Right kidney (tissue), 1 donor: Measurements from ENCODE around the gene OXER1.
A peak's percentile ranks its signal among the peaks of the same experiment; 100 is the strongest.
"Not testable (repeated sequence)": the region's sequence is repeated elsewhere in the genome, so short reads cannot be mapped to it uniquely, and the experiment has no call there.

Experiments
- DNase-seq: peaks from one replicate; pipeline ENCODE4 v3.0.0-alpha.2; 2016

OXER1 gene

DNA sequence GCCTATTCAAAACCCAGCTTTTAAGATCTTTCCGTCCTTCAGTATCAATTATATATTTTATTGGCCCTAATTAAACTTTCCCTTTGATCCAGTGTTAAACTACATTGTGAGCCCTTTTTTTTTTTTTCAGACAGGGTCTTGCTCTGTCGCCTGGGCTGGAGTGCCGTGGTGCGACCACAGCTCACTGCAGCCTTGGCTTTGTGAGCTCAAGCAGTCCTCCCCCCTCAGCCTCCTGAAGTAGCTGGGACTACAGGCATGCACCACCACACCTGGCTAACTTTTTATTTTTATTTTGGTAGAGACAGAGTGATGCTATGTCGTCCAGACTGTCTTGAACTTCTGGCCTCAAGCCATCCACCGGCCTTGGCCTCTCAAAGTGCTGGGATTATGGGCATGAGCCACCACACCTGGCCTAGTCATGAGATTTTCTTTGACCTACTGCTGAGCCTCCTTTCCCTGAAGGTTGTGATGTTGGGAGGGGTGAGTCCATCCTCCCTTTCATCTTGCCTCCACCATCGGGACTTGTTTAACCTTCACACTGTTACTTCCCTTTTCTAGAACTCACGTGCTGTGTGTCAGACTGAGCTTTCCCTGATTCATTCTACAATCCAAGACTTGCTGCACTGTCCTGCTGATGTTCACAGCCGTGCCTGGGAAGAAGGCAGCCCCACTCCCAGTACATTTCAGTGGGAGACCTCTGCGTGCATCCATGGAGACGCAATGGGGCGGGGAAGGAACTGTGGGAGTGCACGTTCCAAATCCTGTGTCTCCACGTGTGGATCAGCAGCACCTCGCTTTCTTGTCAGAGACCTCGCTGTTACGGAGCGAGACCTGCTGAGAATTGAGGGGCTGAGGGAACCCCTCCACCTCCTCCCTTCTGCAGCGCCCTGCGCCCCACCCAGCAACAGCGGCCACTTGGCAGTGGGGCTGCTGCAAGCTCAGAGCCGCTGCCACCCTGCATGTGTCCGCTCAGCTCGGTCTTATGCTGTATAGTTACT is 10.8 kb downstream of the OXER1 start:
- no peak for DNase-seq

DNA sequence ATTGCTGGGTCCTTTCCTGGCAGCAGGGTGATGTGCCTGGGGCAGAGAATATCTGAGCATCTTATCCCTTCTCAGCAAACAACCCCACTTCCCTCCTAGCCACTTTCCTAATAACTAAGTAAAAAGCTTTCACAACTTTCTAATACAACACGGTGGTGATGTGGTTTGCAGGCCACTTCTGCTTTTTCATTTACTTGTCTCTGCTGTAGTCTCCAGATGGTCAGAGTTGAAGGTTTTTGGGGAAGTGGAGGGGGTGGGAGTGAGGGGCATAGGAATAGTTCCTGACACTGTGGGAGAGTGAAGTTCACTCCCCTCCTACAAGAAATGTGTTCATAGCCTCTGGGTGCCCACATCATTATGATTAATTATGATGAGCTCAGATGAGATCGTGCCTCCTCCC is 11.6 kb downstream of the OXER1 start:
- no peak for DNase-seq

DNA sequence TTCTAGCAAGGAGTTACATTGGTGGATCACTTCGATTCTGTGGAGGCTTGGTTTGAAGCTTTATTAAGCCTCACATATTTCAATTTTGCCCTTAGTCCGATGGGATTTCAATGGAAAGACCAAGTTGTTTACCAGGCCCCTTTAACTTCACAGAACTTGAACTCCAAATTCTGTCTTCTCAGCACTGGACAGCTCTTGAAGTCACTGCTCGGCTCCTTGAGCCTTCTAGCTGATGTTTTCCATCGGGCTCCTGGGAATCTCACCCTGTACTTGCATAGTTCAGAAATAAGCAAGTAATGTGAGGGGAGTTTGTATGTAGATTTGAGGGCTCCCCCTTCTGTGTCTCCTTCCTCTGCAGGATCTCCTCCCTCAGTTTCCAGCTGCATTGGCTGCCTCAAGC is 15.1 kb downstream of the OXER1 start:
- no peak for DNase-seq

DNA sequence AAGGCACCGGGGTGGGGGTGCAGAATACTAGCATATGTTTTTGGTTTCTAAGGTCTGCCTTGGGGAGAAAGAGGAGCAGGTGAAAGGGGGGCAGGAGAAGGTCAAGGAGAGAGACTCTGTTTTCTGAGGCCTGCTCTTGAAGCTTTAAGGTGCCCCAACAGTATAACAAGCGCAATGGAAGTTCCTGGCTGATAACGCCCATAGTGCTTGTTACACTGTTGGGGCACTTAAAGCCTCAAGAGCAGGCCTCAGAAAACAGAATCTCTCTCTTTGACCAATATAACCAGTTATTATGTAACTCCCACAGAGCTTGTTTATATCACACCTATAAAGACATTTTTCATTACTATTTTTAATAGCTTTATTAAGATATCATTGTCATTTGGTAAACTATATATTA is 16.5 kb downstream of the OXER1 start:
- no peak for DNase-seq

DNA sequence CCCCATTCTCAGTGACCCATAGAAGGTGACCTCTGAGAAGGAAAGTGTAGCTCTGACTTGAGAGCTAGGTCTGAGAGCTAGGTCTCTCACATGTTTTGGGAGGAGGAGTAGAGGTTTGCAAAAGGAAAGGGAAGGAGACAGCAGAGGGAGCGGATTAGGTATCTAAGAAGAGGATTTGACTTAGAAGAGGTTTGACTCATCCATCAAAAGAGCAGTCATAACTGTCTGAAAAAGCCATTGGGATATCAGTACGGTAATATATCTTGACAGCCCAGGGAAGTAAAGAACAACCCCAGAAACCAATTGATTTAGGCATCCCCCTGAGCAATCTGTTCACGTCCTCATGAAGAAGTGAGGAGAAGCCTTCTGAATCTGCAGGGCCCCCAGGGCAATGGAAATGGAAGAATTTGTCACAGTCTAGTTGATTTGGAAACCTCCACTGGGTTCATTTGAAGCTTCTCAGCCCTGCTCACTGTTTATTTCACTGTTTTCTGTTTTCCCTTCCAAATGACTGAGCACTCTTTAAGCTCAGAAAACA is 19.3 kb downstream of the OXER1 start:
- no peak for DNase-seq

DNA sequence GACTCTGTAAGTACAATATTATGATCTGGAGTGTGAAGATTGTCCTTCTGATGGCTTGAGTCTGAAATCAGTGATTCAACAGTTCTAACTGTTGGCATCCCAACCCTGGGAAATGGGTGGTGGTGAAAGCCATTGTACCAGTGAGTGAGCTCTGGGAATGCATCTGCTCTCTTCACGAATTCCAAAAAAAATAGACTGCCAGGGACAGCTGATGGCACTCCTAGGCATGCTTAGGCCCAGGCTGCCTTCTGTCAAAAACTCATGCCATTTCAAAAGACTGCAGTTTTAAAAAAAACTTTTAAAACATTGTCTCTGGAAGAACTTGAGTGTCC is 20.3 kb downstream of the OXER1 start:
- no peak for DNase-seq

DNA sequence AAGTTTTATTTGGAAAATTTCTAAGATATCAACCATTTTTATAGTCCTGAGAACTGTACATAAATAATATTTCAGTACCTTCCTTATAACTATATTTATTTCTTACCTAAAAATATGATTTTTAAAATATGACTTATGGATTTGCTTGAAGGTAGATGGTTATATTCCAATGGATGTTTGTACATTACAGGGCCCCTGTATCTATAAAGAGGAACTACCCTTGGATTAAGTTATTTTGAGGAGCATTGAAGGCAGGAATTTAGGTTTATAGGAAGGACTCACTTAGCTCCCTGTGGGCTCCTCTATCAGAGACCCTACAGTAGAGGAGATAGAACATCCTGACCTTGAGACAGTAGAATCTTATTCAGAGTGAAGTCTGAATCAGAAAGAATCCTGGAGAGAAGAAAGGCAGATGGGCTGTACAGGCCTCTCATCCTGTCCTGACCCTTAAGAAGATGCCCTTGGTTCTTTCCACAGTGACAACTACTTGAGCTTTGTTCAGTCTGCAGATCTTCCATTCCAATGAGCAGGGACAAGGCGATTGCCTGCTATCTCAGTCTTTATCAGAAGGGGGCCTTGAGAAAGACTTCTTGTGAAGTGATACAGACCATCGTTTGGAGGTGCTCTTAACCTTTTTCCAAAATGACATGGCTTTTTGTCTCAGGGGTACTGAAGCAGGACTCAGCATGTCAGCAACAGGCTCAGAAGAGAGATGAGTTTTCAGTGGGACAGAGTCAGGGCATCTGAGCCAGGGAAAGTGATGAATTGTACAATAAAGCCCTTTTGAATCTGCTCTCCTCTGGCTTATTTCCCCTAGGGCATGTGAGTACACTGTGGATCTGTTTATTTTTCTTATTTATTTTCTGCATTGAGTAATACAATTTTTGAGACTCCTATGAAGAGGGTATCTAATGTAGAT is 20.9 kb downstream of the OXER1 start:
- no peak for DNase-seq

DNA sequence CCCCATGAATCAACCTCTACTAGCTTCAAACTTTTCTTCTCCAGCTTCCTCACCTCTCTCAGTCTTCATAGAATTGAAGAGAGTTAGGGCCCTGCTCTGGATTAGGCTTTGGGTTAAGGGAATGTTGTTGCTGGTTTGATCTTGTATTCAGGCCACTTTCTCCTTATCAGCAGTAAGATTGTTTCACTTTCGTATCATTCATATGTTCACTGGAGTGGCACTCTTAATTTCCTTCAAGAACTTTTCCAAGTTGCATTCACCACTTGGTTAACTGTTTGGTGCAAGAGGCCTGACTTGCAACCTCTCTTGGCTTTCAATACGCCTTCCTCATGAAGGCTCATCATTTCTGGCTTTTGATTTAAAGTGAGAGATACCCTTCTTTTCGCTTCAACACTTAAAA is 22.8 kb downstream of the OXER1 start:
- DNase-seq = no peak

DNA sequence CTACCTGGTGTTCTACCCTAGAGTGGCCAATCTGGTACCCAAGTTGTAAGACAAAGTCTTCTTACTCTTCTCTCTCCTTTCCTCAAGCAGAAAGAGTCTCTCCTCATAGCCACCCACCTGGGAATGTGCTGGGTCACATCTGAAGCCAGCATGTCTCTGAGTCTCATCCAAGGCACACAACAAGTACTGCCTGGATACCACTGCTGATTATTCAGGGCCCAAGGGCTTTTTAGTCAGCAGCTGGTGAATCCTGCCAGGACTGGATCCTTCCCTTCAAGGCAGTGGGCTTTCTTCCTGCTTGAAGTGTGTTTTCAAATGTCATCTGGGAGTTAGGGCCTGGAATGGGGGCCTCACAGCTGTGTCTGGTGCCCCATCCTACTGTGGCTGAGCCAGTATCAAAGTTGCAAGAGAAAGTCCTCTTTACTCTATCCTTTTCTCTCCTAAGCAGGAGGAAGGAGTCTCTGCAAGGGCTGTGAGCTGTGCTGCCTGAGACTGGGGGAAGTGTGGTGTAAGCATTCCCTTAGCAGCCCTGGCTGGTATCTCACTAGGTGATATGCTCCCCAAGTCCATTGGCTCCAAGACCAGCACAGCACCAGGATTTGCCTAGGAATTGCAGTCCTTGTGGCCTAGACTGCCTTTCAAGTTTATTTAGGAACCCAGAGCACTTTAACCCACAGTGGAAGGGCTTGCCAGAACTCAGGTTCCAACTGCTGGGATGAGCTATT is 27.2 kb downstream of the OXER1 start:
- DNase-seq = no peak

DNA sequence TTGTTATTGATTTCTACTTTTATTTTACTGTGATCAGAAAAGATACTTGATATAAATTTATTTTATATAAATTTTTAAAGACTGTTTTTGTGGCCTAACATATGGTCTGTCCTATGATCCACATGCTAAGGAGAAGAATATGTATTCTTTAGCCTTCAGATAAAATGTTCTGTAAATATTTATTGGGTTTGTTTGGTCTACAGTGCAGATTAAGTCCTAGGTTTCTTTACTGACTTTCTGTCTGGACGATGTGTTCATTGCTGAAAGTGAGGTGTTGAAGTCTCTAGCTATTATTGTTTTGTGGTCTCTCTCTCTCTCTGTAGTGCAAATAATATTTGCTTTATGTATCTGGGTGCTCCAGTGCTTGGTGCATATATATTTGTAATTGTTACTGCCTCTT is 30.1 kb downstream of the OXER1 start:
- no peak for DNase-seq

DNA sequence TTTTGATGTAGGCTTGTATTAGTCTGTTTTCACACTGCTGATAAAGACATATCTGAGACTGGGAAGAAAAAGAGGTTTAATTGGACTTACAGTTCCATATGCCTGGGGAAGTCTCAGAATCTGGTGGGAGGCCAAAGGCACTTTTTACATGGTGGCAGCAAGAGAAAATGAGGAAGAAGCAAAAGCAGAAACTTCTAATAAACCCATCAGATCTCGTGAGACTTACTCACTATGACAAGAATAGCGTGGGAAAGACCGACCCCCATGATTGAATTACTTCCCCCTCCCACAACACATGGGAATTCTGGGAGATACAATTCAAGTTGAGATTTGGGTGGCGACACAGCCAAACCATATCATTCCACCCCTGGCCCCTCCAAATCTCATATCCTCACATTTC is 32.6 kb downstream of the OXER1 start:
- DNase-seq = not testable (repeated sequence)

DNA sequence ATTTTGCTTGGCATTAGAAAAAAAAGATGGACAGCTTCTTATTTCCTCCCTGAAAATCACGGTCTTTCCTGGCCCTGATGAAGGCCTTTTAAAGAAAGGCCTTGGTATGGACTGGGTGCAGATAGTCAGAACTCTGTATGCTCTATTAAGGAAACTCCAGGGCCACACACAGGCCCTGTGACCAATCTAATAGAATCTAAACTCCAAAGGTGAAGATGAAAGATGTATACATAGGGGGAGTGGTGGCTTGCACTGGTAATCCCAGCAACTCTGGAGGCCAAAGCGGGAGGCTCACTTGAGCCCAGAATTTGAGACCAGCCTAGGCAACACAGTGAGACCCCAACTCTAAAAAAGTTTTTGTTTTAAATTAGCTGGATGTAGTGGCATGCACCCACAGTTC is 37.3 kb downstream of the OXER1 start:
- DNase-seq = no peak

DNA sequence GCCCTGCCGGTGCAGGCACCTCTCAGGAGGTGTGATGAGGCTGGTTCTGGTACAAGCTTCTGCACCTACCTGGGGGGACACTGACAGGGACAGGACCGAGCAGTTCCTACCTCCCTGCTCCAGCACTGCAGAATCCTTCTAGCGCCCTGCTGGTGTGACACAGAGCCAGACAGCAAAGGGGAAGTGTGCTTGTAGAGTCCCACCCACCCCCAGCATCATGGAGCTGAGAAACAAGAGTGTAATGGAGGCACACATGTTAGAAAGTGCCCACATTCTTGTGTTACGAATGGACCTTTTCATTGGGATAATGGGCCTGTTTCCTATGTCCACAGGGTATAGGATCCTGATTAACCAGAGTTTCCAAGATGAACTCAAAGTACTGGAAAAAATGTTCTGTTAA is 38.3 kb downstream of the OXER1 start:
- no peak for DNase-seq

DNA sequence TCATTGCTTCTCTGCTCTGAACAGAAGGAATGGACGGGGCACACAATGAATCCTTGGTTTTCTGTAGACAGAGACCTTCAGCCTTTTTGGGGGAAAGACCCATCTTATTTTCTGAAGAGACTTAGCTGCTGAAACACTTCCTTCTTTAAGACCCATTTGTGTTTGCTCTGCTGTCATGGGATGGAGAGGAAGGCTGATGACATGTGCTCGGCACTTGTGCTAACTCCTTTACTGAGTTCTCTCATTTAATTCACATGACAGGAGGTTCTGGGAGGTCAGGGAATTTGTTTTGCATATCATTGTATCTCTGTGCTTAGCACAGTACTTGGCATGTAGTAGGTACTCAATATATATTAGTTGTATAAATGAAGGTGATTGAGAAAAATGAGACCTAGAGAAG is 39.0 kb downstream of the OXER1 start:
- no peak for DNase-seq

DNA sequence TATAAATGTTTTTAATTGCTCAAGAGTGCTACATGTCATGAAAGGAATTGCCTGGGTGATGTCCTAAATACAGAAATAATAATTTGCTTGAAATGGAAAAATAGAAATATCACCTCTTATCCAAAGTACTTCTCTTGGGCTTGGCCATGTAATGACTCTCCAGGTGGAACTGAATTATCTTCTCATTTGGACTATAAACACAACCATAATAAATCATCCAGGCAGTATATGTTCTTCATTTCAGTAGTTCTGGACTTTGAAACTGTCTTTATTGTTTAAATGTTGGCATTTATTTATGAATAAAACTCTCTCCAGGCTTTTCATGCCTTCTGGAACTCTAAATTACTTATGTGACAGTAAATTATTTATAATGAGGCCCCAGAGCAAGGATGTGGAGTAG is 40.5 kb downstream of the OXER1 start:
- no peak for DNase-seq

DNA sequence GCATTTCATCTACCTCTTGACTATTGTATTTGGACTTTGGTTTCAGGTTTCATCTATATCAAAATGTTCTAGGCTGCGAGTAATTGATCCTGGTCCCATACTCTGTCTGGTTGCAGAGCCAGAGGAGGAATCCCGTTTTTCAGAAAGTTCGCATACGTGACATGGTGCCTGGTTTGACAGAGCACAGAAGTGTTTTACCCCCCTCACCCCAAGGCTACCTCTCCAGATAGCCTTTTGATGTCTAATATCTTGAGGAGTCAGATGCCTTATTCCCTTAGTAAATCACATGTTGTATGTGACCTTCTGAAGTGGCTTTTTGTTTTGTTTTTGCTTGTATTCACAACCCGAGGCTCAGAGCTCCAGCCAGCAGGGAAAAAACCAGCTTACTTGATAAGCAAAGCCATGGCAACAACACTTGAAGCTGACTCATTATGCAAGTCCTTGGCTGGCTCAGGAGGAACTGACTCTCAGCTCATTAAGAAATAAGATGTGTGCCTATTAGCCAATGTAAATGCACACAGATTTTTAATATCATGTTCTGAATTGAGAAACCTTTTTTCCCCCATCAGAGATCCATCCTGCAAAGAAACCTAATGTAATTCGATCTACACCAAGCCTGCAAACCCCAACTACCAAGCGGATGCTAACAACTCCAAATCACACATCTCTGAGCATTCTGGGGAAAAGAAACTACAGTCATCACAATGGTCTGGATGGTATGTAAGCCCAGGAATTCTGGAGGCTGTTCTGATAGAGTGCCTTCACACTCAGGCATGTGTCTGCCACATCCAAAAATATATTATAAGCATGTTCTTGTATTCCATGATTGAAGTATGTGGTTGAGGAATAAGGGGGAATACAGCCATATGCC is 41.4 kb downstream of the OXER1 start:
- peak; percentile 17 for DNase-seq

DNA sequence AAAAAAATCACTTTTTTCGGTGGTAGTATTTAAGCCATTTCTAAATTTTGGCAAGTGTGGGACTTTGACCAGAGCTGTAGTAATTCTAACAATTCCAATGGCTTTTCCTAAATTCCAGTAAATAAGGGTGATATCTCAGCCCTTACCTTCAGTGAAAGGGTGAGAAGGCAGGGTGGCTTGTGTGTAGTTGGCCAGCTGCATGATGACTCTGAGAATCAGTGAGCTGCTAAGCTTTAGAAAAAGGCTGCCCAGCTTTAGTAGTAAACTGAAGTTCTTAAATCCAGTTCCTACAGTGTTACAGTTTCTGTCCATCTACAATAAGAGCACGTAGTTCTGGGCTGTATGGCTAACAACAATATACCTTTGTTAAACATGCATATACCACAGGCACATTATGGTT is 42.0 kb downstream of the OXER1 start:
- DNase-seq = no peak

DNA sequence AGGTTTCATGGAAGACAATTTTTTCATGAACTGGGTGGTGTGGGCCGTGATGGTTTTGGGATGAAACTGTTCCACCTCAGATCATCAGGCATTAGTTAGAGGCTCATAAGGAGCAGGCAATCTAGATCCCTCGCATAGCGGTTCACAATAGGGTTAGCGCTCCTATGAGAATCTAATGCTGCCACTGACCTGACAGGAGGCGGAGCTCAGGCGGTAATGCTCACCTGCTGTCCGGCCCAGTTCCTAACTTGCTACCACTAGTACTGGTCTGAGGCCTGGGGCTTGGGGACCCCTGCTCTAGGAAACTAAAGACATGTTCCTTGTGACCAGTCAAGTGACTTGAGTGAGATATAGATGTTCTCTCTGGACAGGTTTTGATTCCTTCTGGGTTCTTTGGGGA is 49.2 kb downstream of the OXER1 start:
- DNase-seq = no peak

DNA sequence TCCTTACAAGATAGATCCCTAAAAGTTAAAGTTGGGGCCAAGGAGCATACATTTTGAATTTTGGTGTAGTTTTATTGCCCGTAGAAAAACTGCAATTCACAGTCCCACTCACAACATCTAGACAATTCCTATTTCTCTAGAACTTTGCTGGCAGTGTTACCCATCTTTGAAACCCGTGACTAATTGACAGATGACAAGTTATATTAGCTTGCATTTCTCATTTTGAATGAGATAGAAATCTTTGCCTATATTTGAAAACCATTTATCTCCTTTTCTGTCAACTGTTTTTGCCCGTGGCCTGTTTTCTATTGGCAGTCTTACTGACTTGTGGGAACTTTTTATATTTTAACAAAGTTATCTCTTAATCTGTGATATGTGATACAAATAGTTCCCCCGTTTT is 50.0 kb downstream of the OXER1 start:
- DNase-seq = no peak

DNA sequence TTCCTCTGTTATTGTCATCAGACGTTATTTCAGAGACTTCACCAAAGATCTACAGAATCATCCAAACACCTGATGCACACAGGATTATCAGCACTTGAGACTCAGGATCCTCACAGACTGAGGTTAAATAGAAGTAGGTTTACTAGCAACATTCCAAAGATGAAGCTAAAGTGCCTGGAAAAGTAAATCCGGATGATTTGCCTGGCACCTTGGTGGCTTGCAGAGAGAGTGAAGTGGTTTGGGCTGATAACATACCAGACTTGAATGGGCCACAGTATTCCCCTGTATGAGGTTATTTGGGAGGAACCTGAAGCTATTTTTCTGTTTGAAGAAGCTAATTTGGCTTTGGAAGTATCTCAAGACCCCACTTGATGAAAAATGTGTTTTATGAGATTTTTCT is 51.0 kb downstream of the OXER1 start:
- no peak for DNase-seq
